ENCODE measurements around the gene COPA.

COPA gene

DNA sequence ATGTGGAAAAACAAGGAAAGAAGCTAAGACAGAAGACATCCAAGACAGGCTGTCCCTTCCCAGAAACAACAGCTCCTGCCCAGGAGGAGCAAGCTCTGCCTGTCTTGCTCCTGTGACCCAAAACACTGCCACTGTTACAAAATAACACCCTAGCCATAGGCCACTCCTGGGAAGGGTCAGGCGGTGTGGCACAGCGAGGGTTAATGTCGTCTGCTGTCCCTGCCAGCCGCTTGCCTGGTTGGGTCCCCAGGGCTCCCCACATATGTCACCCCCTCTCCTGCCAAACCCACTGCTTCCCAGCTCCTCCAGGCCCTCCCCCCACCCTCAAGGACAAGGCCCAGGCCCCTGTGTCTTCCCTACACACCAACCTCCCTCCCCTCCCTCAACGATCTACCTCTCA lies 20.0 kb upstream of the COPA start:
- no peak for DNase-seq (ENCODE audit: low read depth in 2 of 2, low spot score in 1 of 2)

DNA sequence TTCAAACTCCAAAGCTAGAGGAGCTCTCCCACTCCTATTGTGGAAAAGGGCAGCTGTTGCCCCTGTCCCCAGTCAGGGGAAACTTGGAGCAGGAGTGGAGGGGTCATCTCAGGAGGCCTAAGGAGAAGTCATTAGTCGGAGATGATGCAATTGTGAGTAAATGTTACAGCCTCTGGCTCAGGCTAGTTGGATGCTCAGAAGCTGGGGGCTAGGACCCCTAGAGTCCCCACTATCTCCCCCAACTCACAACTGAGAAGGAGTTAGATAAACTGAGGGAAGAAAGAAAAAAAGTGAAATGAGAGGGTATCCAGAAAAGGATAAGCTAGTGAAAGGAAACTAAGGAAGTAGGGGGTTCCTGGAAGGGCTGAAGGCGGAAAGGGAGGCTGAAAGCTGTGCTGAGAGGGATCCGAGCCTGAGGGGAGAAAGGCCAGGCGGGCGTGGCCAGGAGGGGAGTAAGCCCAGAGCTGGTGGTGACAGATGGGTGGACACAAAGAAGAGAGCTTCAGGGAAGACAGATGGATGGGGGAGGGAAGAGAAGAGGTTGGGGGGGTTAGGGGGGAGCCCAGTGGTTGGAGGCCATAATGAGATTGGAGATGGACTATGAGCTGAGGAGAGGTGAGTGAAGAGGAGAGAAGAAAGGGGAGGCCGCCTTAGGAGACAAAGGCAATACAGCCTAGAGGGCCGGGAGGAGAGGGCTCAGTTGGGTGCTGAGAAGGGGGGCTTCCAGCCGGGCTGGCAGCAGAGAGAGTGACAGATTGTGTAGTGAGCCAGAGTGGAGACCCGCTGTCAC lies 19.3 kb upstream of the COPA start:
- DNase-seq (ENCODE audit: low read depth in 2 of 2, low spot score in 1 of 2) = no peak

DNA sequence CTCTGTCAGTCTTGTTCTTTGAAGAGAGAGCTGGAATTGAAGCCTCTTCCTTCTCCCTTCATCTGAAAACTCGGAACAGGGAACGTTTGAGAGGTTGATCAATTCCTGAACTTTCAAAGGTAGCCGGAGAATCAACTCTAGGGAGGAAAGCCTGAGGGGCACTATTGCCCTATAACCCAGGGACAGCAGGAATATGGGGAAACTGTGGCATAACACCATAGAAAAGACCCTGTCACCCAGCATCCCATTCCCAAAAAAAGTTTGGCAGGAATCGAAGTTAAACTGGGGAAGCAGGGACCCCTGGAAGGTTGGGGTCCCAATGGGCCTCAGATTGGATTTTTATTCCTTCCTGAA lies 18.7 kb upstream of the COPA start:
- DNase-seq (ENCODE audit: low read depth in 2 of 2, low spot score in 1 of 2) = no peak

DNA sequence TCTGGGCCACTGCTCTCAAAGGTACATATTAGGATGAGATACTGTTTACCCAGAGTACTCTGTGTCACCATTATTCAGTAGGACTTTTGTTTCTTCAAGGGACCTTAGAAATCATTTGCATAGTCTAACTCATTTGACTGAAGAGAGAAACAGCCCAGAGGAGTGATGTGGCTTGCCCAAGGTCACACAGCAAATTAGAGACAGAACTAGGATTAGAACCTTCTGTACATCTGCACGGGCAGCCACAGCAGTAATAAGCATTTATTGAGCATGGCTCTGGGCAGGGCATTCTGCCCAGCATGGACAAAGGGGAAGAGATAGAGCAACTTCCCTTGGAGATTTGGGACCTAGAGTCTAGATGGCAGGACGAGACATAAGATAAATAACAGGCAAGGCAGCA lies 18.1 kb upstream of the COPA start:
- DNase-seq (ENCODE audit: low read depth in 2 of 2, low spot score in 1 of 2) = no peak

DNA sequence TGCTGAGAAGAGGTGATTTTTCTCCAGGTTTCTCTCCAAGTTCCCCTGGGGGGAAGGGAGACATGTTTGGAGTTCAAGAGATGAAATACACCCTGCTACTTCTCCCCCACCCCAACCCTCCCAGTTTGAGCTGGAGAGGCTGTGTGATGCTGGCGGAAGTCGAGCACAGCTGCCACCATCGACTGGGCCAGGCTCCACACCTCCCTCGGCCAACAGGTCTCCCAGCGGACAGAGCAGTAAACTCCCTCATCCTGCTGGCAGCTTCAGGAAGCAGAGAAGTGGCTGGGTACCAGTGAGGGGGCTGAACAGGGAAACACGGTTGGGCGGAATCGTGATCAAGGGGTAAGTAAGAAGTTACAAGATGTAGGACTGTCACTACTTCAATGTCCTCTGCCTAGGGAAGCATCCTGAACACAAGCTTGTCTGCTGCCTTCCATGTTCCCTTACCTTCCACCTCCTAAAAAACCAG lies 17.2 kb upstream of the COPA start:
- no peak for DNase-seq (ENCODE audit: low read depth in 2 of 2, low spot score in 1 of 2)

DNA sequence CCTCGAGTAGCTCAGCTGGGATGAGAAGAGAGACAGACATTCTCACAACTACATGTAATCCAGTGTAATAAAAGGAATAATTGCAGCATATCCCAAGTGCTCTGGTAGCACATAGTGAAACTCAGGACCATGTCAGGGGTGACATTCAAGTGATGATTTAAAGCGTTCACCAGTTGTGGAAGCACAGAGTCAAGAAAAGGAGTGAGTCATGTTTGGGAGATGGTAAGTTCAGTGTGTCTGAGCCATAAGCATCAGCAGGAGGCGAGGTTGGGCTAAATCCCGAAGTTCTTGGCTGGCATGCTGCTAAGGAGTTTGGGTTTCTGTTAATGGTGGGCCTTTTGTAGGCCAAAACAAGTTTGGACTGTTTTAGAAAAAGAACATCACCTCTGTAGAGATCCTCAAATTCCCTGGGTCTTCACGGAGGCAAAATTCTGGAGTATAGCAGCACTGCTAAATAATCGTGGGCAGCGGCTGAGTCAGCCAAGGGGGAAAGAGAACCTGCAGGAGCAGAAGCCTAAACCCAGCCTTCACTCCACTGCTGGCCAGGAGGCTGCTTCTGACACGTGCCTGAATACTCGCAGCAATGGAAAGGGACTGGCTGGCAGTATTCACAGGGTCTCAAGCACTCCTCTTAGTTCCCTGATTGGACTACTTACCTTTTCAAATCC lies 16.6 kb upstream of the COPA start:
- no peak for DNase-seq (ENCODE audit: low read depth in 2 of 2, low spot score in 1 of 2)

DNA sequence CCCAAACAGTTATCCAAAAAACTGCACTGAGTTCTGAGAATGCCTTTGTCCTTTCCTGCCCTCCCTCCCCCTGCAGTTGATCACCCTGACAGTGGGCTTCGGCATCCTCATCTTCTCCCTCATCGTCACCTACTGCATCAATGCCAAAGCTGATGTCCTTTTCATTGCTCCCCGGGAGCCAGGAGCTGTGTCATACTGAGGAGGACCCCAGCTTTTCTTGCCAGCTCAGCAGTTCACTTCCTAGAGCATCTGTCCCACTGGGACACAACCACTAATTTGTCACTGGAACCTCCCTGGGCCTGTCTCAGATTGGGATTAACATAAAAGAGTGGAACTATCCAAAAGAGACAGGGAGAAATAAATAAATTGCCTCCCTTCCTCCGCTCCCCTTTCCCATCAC lies 15.0 kb upstream of the COPA start:
- DNase-seq (ENCODE audit: low read depth in 2 of 2, low spot score in 1 of 2) = no peak

DNA sequence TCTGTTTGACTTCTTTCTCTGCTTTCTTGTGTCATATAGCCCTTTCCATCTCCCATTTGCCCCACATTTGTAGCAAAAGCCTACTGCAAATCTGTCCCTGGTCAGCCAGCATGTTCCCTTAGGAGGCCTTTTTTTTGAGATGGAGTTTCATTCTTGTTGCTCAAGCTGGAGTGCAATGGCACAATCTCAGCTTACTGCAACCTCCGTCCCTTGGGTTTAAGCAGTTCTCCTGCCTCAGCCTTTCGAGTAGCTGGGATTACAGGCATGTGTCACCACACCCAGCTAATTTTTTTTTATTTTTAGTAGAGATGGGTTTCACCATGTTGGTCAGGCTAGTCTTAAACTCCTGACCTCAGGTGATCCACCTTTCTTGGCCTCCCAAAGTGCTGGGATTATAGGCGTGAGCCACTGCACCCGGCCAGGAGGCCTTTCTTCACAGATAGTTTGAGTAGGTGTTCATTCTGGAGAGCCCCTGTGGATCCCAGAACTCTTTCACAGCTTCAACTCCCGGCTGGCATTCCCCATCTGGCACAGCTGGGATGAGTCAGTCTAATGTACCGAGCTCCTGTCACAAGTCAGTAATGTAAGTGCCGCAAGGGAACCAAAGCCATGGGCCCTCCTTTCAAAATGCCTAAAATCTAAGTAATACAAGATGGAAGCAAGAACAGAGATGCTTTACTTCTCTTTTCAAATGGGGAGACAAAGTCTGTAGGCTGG lies 14.4 kb upstream of the COPA start:
- DNase-seq (ENCODE audit: low read depth in 2 of 2, low spot score in 1 of 2) = no peak

DNA sequence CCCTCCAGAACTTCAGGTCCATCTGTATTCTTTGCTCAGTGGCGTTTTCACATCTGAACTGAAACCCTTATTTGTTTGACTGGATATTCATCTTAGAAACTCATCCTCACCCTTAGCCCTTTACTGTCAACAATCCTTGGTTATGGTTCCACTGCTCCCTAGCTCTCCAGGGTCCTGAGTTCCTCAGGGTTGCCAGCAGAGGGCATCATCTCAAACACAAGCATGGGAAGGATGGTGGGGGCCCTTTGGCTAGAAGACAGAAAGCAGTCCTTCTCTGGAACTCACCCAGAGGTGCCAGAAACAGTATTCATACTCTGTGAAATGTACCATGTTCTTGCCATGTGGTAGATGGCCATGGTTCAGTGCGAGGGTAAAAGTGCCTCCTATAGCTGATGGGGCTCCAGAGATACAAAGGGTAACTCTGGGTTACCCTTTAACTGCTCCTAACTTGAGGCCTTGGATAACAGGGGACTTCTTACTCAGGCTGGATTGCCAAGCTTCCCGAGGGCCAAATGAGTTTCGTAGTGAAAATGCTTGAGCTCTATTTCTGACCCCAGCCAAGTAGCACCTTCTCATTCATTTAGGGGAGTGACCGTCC lies 11.4 kb upstream of the COPA start:
- no peak for DNase-seq (ENCODE audit: low read depth in 2 of 2, low spot score in 1 of 2)

DNA sequence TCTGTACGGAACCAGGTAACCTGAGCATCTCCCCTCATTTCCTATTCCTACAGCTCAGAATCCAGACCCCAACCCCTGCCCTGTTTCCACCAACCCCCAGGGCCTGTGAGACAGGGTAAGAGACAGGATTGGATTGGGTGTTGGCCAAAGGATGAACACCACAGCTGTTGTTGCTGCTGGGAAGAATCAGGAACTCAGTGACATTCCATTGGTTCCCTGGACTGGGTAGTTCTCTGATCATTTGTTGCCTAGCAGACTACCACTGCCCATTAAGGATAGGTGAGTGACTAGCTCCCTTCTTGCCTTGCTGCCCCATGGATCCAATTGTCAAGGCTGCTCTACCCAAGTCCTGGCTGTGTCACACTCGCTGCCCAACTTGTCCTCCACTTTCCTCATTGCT lies 10.2 kb upstream of the COPA start:
- no peak for DNase-seq (ENCODE audit: low read depth in 2 of 2, low spot score in 1 of 2)

DNA sequence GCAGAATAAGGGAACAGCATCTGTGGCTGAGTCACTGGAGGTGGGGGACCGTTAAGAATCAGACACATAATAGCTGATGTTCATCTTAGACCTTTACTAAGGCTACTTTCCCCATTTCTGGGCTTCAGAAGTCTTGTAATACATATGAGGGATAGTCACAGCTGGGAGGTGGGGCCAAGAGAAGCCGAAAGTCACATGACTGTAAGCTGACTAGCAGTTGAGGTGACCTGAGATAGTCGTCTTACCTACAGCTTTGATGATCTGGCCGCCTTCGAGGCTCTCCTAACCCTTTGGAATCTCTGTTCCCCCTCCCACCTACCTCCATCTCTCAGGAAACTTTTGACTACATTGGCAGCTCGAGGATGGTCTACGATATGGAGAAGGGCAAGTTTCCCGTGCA lies 9.5 kb upstream of the COPA start:
- no peak for DNase-seq (ENCODE audit: low read depth in 2 of 2, low spot score in 1 of 2)

DNA sequence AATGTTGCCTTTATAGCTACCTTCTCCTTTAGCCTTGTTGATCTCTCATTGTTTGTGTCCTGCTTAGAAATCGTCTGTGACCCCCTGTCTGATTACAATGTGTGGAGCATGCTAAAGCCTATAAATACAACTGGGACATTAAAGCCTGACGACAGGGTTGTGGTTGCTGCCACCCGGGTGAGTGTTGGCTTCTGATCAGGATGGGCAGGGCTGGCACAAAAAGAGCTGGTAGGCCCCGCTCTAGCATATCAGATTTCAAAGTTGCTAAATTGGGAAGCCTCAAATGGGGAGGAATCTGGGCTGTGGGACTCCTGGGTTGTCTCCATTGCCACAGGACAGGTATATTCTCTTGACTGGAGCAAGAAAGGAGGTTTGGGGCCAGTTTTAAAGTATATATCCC lies 8.6 kb upstream of the COPA start:
- no peak for DNase-seq (ENCODE audit: low read depth in 2 of 2, low spot score in 1 of 2)

DNA sequence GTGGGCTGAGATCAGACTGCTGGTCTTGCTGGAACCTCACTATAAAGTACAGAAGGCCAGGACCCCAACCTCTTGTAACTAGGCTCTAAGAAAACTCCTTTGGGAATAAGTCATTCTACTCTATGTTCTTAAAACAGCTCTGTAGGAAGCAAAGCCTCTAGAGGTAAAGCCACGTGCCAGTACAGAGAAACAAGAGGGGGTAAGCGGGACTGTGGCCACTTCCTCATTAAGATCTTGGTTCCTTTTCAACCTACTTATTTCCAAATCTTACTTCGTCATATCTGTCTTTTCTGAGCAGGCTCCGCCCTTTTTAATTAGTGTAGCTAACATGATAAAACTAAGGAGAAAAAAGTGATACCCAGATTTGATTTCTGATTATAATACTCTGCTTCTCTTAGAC lies 3.9 kb upstream of the COPA start:
- no peak for DNase-seq (ENCODE audit: low read depth in 2 of 2, low spot score in 1 of 2)

DNA sequence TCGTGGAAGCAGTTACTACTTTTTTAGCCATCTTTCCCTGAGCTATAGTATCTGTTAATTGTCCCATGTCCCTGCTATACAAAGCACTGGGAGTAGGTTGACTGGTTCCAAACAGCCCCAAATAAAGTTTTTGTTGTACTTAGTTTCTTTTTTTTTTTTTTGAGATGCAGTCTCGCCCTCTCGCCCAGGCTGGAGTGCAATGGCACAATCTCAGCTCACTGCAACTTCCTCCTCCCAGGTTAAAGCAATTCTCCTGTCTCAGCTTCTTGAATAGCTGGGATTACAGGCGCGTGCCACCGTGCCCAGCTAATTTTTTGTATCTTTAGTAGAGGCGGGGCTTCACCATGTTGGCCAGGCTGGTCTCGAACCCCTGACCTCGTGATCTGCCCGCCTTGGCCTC lies 3.4 kb upstream of the COPA start:
- DNase-seq (ENCODE audit: low read depth in 2 of 2, low spot score in 1 of 2) = no peak

DNA sequence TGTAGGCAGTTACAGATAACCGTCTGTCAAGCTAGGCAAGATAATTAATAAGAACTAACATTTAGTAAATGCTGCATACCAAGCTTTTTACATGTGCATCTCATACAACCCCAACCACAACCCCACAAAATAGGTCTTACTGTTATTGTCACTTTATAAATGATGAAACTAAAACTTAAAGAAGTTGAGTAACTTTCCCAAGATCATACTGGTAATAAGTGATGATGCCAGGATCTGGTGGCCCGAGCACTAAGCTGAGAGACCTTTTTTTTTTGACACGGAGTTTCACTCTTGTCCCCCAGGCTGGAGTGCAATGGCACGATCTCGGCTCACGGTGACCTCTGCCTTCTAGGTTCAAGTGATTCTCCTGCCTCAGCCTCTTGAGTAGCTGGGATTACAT lies 1.9 kb upstream of the COPA start:
- DNase-seq (ENCODE audit: low read depth in 2 of 2, low spot score in 1 of 2) = no peak

DNA sequence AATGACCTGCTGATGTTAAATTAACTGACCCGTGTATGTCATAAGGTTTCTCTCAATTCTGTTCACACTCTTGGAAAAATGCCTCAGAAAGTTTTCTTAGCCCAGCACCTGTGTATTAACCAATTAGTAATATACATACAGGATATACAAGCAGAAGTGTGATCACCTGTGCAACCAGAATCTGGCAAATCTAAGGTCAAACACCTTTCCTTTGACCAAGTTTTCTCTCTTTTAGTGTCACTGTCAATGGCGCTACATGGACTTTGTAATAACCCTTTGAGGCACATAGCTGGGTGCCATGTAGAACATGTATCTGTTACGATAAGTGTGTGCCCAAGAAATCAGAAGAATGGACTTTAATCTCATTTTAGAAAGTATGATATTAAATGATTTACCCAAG lies 1.2 kb upstream of the COPA start:
- DNase-seq (ENCODE audit: low read depth in 2 of 2, low spot score in 1 of 2) = no peak

DNA sequence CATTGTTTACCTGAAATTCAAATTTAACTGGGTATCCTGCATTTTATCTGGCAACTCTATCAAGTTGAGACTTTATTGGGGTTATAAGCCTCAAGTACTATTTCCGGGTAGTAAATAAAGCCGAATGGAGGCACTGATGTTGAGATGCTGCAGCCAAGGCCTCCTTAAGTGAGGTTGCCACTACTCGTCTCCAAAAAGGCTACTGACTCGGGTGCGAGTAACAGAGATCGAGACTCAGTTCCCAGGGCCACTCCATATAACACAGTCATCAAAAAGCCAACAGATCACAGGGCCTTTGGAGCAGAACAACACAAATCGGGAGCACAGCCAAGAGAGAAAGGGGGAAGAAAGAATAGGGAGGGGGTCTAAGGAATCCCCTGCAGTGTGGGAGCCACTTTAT lies 524 bp downstream of the COPA start:
- no peak for DNase-seq (ENCODE audit: low read depth in 2 of 2, low spot score in 1 of 2)

DNA sequence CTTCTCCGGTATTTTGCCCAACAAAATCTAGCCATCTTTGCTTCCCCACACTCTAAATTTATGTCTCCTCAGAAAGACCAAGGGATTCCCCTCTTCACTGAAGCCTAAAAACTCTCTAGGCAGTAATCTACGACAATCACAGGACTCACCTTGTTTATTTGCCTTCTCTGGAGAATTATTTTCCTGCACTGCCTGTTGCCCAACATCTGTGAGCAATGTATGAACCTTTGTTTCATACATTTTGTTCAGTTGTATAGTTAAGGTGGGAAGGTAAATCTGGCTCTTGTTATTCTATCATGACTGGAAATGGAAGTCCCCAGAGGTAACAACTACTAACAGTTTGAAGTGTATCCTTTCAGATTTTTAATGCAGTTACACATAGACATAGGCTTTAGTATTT lies 2.2 kb downstream of the COPA start:
- no peak for DNase-seq (ENCODE audit: low read depth in 2 of 2, low spot score in 1 of 2)

DNA sequence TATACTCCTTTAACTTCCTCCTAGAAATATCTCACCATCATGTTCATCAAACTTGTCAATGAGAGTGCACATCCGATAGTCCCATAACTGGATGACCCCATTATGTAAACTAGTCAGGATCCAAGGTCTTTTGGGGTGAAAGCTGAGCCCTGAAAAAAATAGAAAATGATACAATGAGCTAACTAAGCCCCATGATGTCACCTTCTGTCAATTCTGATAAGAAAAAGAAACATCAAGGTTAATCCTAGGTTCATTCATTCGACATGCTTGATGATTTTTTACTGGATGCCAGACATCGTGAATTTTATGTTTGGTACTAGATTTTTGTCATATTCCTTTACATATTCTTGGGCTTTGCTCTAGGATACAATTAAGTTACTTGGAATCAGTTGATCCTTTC lies 2.9 kb downstream of the COPA start:
- DNase-seq (ENCODE audit: low read depth in 2 of 2, low spot score in 1 of 2) = no peak

DNA sequence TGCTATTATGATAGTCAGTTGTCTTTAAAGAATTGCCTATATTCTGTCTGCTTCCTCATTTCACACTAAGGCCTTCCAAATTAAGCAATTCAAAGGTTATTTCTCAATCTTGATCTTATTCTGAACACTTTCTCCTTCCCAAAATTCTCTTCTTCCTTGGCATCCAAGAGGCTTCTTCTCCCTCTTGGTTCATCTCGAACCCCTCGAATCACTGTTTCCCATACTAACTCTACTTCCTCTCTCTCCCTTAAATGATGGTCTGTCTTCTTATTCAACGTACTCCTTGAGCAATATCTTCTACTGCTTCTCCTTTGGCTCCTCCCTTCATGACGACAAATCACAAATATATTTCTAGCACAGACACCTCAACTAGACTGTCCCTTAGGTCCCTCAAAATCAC lies 4.5 kb downstream of the COPA start:
- DNase-seq (ENCODE audit: low read depth in 2 of 2, low spot score in 1 of 2) = no peak

DNA sequence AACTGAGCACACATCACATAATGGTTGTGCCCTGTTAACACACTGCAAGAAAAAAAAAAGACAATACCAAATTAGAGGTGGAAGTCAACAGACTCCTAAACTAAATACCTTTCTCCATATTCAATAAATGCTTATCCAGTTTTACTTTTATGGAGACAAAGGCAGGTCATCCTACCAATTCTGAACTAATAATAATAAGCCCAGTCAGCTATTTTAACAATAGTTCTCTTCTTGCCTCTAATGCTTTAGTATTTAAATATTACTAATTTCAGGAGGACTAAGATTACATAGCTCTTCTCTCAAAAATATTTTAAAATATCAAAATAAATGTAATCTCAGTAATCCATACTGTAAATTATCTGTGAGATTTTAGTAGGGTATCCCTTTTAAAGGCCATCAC lies 10.5 kb downstream of the COPA start:
- no peak for DNase-seq (ENCODE audit: low read depth in 2 of 2, low spot score in 1 of 2)

DNA sequence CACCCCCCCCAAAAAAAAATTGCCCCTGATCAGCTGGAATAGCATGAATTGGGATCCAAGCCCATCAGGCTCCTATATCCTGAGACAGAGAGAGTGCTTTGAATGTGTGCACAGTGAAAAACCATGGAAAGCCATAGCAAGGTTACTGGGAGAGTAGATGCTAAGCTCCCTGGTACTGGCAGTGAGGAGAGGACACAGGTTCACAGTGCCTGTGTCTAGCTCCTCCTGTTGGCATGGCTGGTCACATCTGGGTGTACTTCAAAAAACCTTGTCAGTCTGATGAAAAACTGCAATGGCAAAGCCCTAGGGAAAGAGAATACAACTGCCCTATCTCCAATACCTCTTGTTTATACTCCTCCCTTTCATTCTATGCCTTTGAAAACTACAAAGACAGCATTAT lies 12.9 kb downstream of the COPA start:
- no peak for DNase-seq (ENCODE audit: low read depth in 2 of 2, low spot score in 1 of 2)
